GM18909 (cell line): Measurements from ENCODE around the gene GNS.
"Not testable (repeated sequence)": the region's sequence is repeated elsewhere in the genome, so short reads cannot be mapped to it uniquely, and the experiment has no call there.

Source experiments
- ATAC-seq: cut with Tn5 transposase; IDR thresholded peaks from one replicate; pipeline ENCODE4 v1.9.1; 2021; ENCODE audit warnings: mild to moderate bottlenecking; ENCODE audit not compliant: unreplicated experiment, poor library complexity

Gene GNS

GRCh38 chr12:64706857-64707256 is 52.3 kb downstream of the GNS start:
- no peak for ATAC-seq

GRCh38 chr12:64706306-64706705 is 52.9 kb downstream of the GNS start:
- no peak for ATAC-seq

GRCh38 chr12:64701283-64701682 is 57.9 kb downstream of the GNS start:
- ATAC-seq = no peak

DNA sequence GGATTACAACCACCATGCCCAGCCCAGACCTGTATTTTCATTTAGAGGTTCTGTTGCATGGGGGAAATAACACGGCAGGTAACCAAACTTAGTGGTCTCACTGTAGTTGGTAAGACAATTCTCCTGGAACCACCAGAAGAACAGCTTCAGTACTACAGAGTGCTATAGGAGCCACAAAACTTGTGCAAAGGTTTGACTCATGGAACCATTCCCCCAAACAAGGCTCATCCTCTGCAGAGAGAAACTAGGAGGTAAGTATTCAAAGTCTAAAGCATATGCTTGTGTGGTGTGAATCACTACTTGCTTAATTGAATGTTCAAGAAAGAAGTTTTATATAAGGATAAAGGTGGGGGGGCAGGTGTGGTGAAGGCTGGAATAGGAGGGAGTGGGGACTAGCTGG is 58.7 kb downstream of the GNS start:
- ATAC-seq = no peak

- no peak for ATAC-seq
Observed at GRCh38 chr12:64699504-64700115, 59.6 kb downstream of the GNS start.

GRCh38 chr12:64696080-64696741 is 63.0 kb downstream of the GNS start:
- ATAC-seq = no peak

GRCh38 chr12:64695550-64695949 is 63.7 kb downstream of the GNS start:
- no peak for ATAC-seq

DNA sequence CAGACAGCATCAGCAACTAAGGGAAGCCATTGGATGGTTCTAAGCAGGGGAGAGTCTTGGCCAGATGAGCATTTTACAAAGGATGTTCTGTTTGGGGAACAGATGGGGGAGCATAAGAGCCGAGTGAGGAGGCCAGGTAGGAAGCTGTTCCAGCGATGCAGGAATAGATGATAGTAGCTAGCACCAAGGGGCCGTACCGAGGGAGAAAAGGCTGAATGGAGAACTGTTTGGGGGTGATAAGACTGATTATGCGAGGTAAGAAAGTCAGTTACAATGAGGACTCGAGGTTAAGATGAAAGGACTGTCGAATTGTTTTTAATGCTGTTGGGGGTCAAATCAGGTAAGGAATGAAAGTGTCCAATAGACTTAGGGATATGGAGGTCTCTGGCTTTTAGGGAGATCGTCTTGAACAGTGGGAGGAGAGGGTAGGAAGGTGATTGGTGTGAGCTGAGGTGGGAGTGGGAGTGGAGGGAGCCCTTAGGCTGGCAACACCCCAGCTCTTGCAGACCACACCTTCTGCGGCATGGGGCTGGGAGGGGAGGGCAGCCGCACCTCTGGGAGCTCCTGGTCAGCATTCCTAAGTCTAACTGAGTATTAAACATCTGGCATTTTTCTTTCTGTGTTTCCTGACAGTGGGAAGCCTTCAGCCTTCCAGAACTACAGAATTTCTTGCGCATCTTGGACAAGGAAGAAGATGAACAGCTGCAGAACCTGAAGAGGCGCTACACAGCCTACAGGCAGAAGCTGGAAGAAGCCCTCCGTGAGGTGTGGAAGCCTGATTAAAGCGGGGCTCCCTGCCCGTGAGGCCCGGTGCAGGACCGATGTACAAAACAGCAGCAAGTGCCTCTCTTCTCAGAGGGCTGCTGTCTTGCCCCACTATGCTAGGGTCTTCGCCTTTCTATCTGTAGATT is 64.8 kb downstream of the GNS start:
- ATAC-seq = no peak

DNA sequence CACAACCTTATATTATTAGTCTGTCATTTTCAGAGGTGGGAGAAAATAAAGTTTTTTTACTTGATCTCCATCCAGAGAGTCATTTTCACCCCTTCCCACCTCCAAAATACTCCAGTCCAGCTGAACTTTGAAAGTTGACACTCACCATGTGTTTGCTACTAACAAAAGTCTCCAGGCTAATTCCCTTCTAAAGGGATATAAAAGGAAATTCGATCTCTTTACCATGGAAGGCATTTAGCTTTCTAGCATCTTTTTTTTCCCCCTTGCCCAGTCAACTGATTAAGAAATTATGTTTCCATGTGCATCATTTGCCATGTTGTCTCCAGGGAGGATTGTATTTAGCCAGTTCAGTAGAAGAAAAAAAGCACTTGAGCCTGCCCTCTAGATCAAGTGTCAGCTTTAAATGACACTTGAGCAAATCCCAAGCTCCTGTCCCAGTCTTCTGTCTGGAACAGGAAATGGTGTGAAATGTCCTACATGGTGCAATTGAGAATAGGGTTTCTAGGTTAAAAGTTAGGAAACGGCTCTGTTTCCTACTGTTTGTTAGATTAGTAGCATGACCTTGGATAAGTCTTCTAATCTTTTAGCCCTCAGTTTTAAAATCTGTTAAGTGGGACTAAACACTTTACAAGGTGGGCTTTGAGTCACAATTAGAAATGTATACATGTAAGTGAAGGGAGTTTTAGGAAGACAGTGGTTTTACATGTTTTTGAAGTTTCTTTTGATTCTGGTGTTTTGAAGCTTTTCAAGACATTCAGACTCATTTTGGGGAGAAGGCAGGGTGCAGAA is 67.2 kb downstream of the GNS start:
- no peak for ATAC-seq

DNA sequence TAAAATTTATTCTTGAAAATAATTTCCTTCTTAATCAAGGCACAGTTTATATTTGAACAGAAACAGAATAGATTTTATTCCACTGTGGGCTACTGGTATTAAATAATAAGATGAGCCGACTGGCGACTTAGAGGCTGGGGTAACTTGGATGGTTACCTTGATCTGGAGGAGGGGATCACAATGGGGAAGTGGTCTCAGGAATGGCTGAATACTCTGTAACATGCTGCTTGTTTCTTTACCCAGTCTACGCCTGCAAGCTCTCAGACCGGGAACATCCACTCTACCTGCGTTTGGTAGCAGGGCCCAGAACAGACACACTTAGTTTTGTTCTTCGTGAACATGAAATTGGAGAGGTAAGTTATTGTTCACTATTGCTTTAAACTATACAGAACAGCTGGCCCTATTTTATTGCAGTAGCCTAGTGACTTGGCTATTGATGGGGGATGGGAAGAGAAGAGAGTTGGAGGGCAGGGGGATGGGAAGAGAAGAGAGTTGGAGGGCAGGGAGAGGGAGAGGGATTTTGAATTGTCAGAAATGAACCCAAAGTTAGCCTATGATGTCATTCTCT is 67.9 kb downstream of the GNS start:
- no peak for ATAC-seq

DNA sequence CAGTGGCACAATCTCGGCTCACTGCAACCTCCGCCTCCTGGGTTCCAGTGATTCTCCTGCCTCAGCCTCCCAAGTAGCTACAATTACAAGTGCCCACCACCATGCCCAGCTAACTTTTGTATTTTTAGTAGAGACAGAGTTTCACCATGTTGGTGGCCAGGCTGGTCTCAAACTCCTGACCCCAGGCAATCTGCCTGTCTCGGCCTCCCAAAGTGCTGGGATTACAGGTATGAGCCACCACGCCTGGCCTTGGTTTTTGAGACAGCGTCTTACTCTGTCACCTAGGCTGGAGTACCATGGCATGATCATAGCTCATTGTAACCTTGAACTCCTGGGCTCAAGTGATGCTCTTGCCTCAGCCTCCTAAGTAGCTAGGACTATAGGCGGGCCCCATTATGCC is 69.0 kb downstream of the GNS start:
- not testable (repeated sequence) for ATAC-seq

- no peak for ATAC-seq
Observed at GRCh38 chr12:64688715-64689114, 70.5 kb downstream of the GNS start.

GRCh38 chr12:64688219-64688618 is 71.0 kb downstream of the GNS start:
- ATAC-seq = no peak

DNA sequence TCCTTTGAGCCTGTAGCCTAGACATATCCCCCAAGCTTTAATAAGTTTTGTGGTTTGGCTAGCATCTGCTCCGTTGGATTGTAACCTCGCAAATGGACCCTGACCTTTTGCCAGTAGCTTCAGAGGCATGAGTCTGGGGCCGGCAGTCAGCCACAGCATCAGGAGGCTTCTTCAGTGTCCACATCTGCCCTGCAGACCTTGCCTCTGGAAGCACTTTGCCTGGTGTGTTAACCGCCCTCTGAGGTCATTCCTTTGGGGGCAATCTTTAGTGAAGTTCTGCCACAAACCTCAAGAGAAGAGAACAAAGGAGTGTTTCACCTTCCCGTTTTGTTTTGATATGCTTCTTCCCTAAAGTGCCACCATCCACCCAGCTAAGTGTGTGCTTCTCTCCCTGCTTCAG is 71.4 kb downstream of the GNS start:
- ATAC-seq = no peak

GRCh38 chr12:64685605-64686004 is 73.6 kb downstream of the GNS start:
- ATAC-seq = no peak

- no peak for ATAC-seq
Observed at GRCh38 chr12:64685050-64685449, 74.2 kb downstream of the GNS start.

- no peak for ATAC-seq
Observed at GRCh38 chr12:64683816-64684543, 75.2 kb downstream of the GNS start.

DNA sequence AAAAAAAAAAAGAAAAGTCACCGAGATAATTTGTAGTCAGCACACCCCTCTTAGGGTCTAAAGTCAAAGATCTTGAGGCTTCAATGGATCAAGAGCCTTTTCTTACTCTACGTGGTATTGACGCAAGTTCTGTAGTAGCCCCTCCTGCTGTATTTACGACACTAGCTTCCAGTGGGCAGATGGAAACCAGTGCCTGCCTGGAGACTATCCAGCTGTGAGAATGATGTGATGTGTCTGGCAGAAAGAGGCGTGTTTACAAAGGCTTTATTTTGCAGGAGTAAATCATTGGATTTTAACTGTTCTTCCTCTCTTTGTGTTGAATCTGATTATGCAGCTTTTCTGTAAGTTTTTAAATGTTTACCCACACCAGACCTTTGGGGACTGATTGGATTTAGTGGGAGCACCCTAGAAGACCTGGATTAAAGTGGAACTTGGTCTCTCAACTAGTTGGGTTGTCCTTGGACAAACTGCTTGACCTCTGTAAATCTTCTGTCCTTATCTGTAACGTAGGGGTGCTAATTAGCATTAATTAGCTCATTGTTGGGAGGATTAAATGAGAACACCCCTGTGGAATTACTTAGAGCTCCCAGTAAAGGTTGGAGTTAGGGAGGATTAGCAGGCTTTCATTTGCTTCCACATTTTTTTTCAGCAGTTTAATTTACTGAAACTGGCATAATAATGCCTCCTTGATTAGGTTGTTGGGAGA is 76.5 kb downstream of the GNS start:
- ATAC-seq = no peak
